ENCODE results near the gene PLEKHG4B.
"Not testable (repeated sequence)": the region's sequence is repeated elsewhere in the genome, so short reads cannot be mapped to it uniquely, and the experiment has no call there.

The PLEKHG4B gene

DNA sequence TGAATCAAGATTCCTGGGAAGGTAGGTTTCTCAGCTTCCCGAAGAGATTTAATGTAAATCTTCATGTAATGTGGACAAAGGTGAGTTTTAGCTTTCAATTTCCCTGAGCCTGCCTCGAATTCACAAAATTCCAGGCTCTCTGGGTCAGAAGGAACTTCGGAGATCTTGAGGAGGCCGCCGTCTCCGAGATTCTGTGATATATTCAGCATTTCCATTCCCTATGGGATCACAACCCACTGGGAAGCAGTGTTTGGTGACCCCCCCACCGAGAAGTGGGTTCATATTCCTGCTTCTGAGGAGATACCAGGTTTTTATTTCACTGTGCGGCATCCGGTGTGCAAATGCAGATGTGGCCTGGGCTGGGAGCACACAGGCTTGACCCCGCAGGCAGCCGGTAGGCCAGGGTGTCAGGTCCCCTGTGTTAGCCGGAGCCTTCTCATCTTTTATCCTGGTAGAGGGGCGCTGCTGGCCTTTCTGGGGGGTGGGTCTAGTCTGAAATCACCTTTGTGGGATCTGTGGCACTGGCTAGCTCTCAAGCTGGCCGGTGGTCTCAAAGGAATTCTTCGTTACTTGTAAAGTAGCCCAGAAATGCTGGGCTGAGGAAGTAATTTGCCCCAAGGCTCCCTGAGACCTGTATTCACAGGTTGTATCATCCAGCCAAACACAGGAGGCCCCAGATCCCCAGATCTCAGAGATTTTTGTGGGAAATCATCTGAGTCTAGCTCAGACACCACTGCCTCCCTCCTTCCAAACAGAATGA, 1.4 kb downstream of the PLEKHG4B start:
- no peak for DNase-seq (ENCODE audit: low read depth in 1 of 2, low spot score in 1 of 2)

DNA sequence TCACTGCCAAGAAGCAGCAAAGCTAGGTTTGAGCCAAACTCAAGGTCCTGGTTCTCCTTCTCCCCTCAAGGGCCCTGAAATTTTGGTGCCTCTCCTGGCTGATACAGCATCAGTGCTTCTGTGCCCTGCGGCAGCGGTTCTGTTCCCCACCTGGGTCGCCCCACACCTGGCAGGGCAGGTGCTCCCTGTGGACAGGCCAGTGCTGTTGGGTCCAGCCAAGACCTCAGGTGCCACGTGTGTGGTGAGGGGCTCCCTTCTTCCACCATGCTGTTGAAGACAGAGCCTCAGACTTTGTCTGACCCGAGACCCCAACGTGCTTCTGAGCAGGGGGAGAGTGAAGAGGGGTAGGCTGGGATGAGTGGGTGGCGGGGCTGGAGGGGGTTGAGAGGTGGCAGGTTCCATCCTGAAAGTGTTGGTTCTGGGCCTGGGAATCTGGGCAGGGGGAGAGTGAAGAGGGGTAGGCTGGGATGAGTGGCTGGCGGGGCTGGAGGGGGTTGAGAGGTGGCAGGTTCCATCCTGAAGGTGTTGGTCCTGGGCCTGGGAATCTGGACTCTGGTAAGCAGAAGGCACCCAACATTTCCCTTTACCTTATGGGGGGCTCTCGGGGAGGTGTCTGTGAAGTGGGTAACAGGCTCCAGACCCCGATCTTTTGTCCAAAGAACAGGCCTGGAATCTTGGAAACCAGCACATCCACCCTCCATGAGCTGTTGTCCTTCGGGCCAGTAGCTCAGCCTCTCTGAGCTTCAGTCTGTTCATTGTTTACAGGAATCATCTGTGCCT, 2.3 kb downstream of the PLEKHG4B start:
- no peak for DNase-seq (ENCODE audit: low read depth in 1 of 2, low spot score in 1 of 2)

DNA sequence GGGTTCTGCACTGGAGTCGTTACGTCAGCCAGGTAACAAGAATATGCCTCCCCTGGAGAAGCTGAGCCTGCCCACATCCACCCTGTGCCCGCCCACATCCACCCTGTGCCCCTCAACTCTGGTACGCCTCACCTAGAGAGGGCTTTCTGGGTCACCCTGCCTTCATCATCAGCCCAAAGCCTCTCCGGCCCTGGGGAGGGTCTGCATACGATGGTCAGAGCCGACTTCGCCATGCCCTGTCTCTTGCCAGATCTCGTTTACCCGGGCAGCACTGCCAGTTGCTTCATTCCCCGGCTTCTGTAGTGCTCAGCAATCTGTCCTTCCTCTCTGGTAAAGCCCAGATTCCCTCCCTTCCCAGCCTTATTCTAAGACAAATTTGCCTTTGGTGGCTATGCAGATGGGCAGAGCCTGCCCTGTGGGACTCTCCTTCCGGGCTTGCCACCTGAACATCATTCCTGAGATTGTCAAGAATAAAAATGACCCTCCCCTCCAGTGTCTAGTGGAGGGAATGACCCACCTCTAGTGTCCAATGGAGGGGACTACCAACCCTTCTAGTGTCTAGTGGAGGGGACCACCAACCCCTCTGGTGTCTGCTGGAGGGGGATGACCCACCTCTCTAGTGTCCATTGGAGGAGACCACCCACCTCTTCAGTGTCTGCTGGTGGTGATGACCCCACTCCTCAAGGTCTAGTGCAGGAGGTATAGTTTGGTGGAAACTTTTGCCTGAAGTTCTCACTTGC, 3.4 kb downstream of the PLEKHG4B start:
- no peak for DNase-seq (ENCODE audit: low read depth in 1 of 2, low spot score in 1 of 2)

DNA sequence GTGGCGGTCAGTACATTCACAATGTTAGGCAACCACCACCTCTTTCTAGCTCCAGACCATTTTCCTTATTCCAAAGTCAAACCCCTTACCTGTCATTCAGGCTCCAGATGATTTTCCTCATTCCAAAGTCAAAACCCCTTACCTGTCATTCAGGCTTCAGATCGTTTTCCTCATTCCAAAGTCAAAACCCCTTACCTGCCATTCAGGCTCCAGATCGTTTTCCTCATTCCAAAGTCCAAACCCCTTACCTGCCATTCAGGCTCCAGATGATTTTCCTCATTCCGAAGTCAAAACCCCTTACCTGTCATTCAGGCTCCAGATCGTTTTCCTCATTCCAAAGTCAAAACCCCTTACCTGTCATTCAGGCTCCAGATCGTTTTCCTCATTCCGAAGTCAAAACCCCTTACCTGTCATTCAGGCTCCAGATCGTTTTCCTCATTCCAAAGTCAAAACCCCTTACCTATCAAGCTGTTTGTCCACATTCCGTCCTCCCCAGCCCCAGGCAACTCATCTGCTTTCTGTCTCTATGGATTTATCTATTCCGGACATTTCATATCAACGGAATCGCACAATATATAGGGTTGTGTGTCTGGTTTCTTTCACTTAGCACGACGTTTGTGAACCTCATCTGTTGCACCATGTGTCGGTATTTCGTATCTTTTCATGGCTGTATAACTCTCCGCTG, 5.2 kb downstream of the PLEKHG4B start:
- no peak for DNase-seq (ENCODE audit: low read depth in 1 of 2, low spot score in 1 of 2)

DNA sequence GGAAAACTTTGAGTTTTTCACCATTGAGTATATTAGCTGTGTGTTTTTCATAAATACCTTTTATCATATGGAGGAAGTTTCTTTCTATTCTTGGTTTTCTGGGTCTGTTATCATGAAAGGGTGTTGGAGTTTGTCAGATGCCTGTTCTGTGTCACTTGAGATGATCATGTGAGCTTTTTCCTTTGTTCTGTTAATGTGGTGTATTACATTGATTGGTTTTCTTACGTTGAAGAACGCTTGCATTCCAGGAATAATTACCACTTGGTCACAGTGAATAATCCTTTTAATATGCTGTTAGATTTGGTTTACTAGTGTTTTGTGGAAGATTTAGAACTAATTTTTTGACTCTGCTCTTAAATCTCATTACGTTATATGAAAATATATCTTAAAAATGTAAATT, 7.8 kb downstream of the PLEKHG4B start:
- no peak for DNase-seq (ENCODE audit: low read depth in 1 of 2, low spot score in 1 of 2)

DNA sequence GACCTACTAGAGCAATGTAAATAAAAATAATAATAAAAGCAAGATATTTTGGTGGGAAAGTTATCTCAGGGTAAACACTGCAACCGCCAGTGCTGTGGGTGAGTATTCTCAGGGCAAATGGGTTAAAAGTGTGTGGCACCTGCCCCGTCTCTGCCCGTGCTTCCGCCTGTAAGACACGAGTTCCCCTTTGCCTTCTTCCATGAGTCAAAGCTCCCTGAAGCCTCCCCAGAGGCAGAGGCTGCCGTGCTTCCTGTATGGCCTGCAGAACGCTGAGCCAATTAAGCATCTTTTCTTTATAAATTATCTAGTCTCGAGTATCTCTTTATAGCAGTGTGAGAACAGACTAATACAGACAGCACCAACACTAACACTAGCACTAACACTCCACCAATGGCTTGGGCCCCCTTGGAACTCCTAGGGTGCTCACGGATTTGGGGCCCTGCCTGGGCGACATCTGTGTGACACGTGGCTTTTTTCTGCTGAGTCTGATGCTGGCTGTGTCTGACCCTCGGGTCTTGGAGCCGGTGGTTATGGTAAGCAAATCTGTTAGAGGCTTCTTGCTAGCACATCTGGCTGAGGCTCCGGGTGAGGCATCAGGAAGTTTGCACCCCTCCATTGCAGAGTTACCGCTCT, 10.6 kb downstream of the PLEKHG4B start:
- no peak for DNase-seq (ENCODE audit: low read depth in 1 of 2, low spot score in 1 of 2)

DNA sequence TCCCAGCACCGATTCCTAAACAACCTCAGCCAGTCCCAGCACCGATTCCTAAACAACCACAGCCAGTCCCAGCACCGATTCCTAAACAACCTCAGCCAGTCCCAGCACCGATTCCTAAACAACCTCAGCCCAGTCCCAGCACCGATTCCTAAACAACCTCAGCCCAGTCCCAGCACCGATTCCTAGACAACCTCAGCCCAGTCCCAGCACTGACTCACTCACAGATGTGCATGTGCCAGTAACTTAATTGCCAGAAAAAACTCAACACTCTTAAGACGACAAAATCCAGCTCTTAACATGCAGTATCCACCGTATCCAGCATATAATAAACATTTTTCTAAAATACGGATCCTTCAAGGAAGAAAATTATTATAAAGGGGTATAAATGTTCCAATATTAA, 12.1 kb downstream of the PLEKHG4B start:
- not testable (repeated sequence) for DNase-seq (ENCODE audit: low read depth in 1 of 2, low spot score in 1 of 2)

DNA sequence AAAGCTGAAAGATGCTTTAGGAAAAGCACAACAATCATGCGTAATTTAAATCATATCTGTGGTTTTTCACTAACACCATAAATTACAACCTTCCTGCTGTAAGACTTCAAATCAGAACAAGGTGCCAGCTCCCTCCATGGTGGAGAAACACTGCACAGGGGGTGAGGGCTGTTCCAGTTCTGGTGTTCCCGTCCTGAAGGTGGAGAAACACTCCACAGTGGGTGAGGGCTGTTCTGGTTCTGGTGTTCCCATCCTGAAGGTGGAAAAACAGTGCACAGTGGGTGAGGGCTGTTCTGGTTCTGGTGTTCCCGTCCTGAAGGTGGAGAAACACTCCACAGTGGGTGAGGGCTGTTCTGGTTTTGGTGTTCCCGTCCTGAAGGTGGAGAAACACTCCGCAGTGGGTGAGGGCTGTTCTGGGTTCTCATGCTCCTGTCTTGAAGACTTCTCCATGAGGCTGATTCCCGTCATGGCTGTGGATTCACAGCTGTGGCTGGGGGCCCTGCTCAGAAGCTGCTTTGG, 12.9 kb downstream of the PLEKHG4B start:
- no peak for DNase-seq (ENCODE audit: low read depth in 1 of 2, low spot score in 1 of 2)

DNA sequence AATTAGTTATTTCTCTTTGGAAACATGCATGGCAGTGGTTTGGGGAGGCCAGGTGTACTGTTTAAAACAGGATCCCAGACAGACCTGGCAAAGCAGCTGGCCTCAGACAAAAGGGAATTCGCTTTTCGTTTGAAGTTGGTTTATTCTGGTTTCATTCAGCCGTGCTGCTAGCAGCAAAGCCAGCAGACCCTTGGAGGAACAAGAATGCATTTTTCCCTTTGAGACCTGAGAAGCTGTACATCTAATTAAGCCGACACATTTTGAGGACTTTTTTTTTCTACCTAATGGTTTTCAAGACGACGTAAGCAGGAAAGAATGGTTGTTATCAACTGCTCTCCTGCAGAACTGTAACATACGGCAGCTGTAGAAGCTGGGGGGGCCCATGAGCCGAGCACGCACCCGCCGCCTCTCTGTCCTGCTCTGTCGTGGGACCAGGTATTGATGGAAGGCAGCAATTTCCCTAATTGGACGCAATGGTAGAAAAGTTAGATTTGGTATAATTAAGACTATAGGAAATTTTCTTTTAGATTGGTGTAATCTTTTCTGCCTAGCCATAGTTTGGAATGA, 13.6 kb downstream of the PLEKHG4B start:
- DNase-seq (ENCODE audit: low read depth in 1 of 2, low spot score in 1 of 2) = no peak

DNA sequence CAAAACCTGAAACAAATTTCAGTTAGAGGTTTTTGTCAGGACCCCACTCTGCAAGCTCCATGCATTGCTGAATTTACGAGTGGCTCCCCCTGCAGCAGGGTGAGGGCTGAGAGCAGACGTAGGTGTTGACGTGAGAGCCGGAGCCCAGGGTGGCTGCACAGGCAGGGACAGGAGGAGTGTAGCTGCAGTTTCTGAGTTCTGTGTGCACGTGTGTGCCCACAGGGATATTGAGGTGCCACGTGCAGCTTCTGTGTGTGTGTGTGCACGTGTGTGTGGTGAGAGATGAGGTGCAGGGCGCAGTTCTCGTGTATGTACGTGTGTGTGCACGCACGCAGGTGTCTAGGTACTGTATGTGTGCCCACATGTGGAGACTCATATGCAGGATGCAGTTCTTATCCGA, 14.6 kb downstream of the PLEKHG4B start:
- no peak for DNase-seq (ENCODE audit: low read depth in 1 of 2, low spot score in 1 of 2)

DNA sequence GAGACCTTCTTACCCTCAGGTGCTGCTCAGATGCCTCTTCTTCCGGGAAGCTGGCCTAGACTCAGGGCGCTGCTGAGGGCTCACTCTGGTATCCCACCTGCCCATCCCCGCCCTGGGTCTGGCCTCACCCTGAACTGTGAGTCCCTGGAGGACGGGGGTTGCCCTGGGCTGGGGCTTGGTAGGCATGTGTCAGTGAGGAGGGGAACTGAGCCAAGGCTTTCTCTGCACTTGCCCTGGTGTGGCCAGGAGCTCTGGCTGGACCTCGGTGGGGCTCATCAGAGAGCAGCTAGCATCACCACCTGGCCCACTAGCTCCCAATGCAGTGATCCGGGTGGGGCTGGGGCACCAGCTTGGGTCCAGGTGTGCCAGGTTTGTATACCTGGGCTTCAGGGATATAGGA, 15.6 kb downstream of the PLEKHG4B start:
- DNase-seq (ENCODE audit: low read depth in 1 of 2, low spot score in 1 of 2) = no peak

DNA sequence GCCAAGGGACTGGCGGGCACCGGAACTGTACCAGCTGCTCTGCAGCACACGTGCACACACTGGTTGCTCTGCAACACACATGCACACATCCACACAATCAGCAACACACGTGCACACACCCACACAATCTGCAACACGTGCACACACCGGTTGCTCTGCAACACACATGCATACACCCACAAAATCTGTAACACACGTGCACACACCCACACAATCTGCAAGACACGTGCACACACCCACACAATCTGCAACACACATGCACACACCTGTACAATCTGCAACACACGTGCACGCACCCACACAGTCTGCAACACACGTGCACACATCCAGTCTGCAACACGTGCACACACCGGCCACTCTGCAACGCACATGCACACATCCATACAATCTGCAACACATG, 17.9 kb downstream of the PLEKHG4B start:
- no peak for DNase-seq (ENCODE audit: low read depth in 1 of 2, low spot score in 1 of 2)

DNA sequence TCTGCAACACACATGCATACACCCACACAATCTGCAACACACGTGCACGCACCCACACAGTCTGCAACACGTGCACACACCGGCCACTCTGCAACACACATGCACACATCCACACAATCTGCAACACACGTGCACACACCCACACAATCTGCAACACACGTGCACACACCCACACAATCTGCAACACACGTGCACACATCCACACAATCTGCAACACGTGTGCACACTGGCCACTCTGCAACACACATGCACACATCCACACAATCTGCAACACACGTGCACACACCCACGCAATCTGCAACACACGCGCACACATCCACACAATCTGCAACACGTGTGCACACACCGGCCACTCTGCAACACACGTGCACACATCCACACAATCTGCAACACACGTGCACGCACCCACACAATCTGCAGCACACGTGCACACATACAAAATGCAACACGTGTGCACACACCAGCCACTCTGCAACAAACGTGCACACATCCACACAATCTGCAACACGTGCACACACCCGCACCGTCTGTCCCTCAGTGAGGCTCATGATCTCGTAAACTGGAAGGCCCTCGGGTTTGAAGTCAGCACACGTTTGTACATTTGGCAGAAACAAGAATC, 18.4 kb downstream of the PLEKHG4B start:
- no peak for DNase-seq (ENCODE audit: low read depth in 1 of 2, low spot score in 1 of 2)

DNA sequence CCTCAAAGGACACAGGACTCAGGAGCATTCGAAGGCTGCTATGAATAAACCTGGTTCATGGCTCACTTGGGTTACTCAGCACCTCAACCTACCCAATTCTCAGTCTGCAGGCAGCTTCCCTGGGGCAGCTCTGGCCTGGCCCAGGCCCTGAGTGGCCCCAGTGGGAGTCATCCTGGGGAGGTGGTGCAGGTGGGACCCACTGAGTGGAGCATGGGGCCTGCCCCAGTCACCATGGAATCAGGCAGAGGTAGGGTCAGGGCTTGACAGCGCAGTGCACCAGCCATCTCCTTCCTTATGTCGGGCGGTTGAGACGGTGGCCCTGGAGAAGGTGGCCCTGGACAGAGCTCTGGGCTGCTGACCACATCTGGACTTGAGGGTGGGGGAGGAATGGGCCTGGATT, 19.2 kb downstream of the PLEKHG4B start:
- DNase-seq (ENCODE audit: low read depth in 1 of 2, low spot score in 1 of 2) = no peak

DNA sequence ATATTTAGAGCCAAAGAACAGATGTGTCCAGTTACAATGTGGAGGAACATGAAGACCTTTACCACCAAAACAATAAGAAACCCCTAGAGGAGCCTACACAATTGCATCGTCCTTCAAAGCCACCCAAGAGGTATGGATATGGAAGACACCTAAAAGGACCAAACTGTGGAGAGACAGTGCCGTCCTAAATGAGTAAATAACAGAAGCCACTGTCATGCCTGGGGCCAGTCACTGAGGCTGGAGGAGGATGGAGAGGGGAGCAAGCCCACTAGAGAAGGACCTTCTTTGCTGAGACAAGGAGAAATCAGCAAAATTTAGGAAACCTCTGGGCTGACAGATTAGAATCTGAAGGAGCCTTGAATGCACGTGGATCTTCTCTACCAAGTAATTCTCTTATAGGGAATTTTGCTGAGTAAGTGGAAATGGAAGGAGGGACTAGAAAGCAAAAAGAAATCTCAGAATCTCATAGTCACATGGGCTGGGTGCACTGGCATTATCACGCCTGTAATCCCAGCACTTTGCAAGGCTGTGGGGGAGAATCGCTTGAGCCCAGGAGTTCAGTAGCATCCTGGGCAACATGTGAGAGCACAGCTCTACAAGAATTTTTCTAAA, 27.6 kb downstream of the PLEKHG4B start:
- DNase-seq (ENCODE audit: low read depth in 1 of 2, low spot score in 1 of 2) = no peak

DNA sequence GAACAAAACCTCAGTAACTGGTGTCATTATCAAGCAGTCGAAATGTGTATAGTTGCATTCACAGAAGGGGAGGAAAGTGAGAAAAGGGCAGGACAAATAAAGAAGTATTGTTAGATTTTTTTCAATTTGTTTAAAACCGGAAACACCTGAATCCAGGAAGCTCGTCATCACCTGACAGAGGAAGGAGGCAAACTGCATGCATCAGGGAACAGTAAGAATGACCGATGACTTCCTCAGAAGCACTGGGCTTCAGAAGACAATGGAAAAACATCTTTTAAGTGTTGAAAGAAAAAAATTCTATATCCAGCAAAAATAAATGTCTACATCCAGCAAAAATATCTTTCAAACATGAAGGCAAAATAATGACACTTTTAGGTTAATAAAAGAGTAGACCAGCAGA, 29.5 kb downstream of the PLEKHG4B start:
- DNase-seq (ENCODE audit: low read depth in 1 of 2, low spot score in 1 of 2) = no peak

DNA sequence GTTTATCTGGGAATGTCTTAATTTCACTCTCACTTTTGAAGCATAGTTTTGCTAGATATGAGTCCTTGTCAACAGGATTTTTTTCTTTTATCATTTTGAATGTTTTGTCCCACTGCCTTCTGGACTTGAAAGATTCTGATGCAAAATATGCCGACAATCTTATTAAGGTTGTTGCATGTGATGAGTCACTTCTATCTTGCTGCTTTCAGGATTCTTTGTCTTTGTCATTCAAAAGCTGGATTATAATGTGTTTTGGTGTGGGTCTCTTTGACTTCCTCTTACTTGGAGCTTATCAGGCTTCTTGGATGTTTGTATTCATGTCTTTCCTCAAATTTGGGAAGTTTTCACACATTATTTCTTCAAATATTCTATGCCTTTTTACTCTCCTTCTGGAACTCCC, 33.8 kb downstream of the PLEKHG4B start:
- DNase-seq (ENCODE audit: low read depth in 1 of 2, low spot score in 1 of 2) = no peak

DNA sequence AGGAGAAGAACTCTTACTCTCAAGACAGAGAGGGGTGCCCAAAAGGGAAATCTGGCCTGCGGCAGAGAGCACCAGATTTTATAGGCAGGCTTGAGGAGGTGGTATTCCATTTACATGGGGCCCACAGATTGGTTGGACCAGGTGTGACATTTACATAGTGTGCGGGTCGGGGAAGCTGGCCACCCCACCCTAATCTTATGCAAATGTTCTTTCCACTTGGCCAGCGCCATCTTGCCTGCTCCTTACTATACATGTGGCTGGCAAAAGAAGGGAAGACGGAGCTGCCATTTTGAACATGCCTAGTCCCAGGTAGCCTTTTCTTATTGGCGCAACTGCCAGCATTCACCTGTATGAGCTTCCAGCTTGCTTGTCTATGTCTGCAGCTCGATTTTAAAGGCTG, 34.8 kb downstream of the PLEKHG4B start:
- DNase-seq (ENCODE audit: low read depth in 1 of 2, low spot score in 1 of 2) = no peak

DNA sequence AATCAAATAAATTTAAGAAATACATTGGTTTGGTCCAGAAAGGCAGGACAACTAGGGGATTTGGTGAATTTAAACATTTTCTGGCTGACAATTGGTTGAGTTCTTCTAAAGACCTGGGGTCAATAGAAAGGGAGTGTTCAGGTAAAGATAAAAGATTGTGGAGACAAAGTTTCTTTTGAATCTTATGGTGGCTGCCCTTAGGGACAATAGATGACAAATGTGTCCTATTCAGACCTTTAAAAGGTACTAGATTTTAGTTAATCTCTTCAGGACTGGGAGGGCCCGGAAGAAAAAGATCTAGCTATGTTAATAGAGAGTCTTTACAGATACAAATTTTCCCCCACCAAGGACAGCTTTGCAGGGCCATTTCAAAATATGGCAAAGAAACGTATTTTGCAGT, 35.9 kb downstream of the PLEKHG4B start:
- DNase-seq (ENCODE audit: low read depth in 1 of 2, low spot score in 1 of 2) = no peak

DNA sequence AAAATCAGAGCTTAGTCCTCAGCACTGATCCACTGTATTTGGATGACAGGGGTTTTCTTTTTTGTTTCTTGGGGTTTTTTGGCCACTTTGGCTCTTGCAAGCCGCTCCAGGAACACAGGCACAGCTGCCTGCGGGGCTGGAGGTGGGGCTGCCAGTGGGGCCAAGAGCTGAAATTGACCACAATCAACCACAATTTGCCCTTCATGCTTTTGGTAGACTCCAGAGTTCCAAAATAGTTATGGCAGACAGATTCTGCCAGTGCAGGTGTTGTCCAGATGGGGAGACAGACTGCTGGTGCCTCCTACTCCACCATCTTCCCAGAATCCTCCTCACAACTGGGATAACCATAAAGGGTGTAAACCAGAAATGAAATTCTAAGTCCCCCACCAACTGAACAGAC, 36.5 kb downstream of the PLEKHG4B start:
- DNase-seq (ENCODE audit: low read depth in 1 of 2, low spot score in 1 of 2) = no peak

Measured in activated T-helper 1 cell treated with anti-CD3 and anti-CD28 coated beads, Interleukin-2, amount 50 U/mL, for 16 hours (primary cell).